Activated T-cell treated with anti-CD3 and anti-CD28 coated beads for 4 hours (primary cell): ENCODE measurements around the gene CIROP.
A peak's percentile ranks its signal among the peaks of the same experiment; 100 is the strongest.

Experiments used
- DNase-seq: peaks from one replicate; pipeline ENCODE4 v3.0.0-alpha.2; 2020

The CIROP gene

DNA sequence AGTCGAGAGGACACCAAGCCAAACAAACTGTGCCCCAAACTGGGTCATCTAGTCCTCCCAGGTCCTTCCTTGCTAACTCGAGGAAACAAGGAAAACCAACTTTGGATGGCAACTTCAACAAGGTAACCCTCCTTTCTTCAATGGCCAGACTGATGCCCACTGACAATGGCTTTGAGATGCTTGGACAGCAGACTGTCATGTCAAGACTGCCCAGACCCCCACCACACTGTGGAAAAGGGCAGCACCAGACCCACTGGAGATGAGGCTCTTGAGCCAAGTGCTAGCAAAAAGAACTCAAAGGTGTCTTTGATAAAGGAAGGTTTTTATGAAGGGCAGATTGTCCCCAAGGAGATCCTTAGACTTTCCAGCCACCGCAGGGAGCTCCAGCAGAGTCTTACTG is 38.4 kb downstream of the CIROP start:
- DNase-seq, result no peak

GRCh38 chr14:23063601-23064000 is 41.2 kb downstream of the CIROP start:
- no peak for DNase-seq

DNA sequence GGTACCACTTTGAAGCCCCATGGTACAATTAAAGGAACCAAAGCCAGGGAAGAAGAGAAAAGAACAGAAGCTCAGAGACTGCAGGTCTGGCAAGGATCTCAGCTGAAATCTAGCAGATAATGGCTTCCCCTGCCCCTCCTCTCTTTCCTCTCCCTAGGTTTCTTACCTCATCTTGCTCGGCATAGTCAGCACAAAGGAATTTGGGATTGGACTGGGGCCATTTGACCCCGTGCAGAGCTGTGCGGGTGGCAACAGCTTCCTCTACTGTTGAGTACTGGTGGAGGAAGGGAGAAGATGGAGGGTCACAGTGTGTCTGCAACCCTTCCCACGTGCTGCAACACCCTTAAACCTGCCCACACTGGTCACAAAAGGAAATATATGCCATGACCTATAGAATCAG is 42.8 kb downstream of the CIROP start:
- no peak for DNase-seq

- DNase-seq, result no peak
These were observed 44.1 kb downstream of the CIROP start for GRCh38 chr14:23060536-23061260.

DNA sequence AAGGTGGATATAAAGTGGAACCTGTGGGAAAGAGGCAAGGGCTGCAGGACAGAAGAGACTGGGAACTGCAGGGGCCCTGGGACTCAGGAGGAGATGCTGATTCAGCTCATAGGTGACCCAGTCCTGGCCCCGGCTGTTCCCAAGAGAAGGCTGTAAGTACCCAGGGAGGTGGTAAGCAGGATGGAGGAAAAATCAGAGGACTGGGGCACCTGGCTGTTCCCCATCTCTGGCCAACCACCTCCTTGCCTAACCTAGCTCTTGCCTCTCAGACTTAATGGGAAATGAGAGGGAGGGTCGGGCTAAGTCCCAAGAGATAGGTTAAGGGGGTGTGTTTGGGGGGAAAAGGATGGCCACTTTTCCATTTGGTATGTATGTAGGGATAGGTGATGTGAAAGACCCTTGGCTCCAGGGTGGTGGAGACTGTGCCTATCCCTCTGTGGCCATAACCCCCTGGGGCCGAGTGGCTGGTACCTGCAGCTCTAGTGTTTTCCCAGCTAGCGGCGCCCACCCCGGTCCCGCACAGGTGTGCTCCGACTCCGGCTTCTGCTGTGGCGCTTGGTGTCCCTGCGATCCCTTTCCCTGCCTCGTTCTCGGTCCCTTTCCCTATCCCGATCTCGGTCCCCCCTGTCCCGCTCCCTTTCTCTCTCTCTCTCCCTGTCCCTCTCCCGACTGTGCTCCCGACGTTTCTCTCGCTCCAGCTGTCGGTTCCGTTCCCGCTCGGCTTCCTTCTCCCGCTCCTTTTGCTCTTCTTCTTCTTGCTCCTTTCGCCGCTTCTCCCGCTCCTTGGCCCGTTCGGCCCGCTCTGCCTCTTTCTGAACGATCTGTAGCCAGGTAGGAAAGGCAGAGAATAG is 45.9 kb downstream of the CIROP start:
- DNase-seq, result no peak

DNA sequence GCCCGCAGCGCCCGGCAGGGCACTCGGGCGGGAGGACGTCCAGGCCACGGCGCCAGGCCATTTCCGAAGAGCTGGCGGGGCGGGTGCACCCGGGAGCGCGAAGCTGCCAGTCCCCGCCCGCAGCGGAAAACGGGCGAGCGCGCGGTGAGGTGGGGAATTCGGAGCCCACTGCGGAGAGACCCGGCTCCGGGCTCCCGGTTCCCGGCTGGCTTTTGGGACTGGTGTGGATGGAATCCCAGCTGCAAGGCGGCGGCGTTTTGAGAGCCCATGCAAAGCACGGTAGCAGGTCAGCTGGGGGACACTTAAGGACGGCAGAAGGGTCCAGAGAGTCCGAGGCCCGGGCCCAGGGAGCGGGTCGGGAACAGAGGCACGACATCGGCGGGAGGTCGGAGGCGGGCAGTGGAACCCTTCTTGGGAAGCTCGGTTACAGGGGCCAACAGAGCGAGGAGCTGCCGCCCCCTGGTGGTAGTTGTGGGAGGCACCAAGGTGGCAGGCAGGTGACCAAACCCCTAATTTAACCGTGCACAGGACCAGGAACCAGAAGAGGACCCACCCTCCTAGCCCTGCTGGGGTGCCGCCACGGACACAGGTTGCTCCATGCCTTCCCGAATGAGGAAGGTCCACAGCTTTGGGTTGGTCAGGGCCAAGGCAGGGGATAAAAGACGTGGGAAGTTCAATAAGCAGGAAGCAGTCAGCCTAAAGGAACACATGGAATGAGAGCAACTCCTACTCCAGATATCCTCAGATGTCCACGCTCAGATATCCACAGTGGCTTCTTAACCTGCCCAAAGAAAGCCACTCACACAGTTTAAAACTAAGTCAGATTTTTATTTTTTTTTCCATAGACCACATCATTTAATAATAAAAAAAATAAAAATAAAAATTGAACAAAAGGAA is 46.8 kb downstream of the CIROP start:
- peak; percentile 81 for DNase-seq

- DNase-seq, result peak; percentile 63
These were observed 47.6 kb downstream of the CIROP start, which contains the start of gene CDH24 for GRCh38 chr14:23056956-23057756. TSS of gene CDH24 (minus strand) at chr14:23057520. CDS start at chr14:23055733, 1,787 bp downstream.

- DNase-seq, result peak; percentile 62
These were observed 48.4 kb downstream of the CIROP start for GRCh38 chr14:23056145-23056955.

DNA sequence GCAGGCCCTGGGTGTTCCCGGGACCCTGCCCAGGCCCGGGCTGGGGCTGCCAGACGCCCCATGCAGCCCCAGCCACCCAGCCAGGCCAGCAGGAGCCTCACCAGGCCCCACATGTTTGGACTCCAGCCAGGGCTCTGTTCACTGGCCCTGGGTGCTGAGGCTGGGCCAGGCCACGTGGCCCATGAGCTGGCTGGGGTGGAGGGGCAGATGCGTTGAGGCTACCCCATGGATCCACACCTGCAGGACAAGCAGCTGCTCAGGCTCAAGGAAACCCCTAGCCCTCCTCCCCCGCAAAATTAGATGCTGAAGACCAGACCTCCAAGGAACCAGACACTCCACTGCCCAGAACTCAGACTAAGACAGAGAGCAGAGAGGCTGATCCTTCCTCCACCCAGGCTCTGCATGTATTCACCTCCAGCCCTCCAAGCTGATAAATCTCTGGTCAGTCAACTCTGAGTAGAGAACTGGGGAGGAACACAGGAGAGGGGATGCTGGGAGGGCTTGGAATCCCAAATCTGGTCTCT is 49.1 kb downstream of the CIROP start:
- no peak for DNase-seq

DNA sequence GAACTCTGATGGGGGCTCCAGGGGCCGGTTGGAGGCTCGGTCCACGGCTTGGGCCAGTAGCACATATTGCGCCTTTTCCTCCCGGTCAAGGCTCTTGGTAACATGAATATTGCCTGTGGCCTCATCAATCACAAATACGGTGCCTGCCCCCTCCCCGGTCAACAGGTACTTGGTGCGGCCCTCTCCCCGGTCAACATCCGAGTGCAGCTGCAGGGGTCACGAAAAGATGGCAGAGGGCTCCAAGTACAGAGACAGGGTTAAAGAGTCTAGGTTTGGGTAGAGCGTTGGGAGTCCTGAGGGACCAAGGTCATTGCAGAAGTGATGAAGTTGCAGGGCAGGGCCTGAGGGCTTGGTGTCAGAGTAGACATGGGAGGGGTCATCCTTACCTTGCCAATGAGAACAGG is 49.6 kb downstream of the CIROP start:
- no peak for DNase-seq

GRCh38 chr14:23054000-23054811 is 50.6 kb downstream of the CIROP start:
- no peak for DNase-seq

- DNase-seq, result no peak
These were observed 51.4 kb downstream of the CIROP start for GRCh38 chr14:23053426-23053825.

- DNase-seq, result no peak
These were observed 52.1 kb downstream of the CIROP start for GRCh38 chr14:23052671-23053070.

- no peak for DNase-seq
These were observed 52.6 kb downstream of the CIROP start for GRCh38 chr14:23052182-23052623.

GRCh38 chr14:23051141-23052057 is 53.4 kb downstream of the CIROP start:
- DNase-seq, result no peak
